BE2C (cell line): ENCODE data around the gene SINHCAF.
A peak's percentile ranks its signal among the peaks of the same experiment; 100 is the strongest.

ENCODE experiments used
- DNase-seq: peaks from one replicate; pipeline ENCODE4 v3.0.0-alpha.2; 2020
- H3K27me3 ChIP-seq: fragments of 250-450 bp; sonication (Bioruptor Pico); 2 replicates; pipeline ENCODE4 v1.5.1; 2020; ENCODE audit warnings: mild to moderate bottlenecking
- H3K36me3 ChIP-seq: fragments of 250-450 bp; sonication (Bioruptor Pico); 2 replicates; pipeline ENCODE4 v1.5.1; 2020; ENCODE audit warnings: mild to moderate bottlenecking
- H3K4me1 ChIP-seq: fragments of 250-450 bp; sonication (Bioruptor Pico); 2 replicates; pipeline ENCODE4 v1.5.1; 2020
- H3K4me3 ChIP-seq: 2 replicates; pipeline ENCODE4 v1.5.1; 2011; ENCODE audit warnings: low read depth, low read length
- H3K9me3 ChIP-seq: fragments of 250-450 bp; sonication (Bioruptor Pico); 2 replicates; pipeline ENCODE4 v1.5.1; 2020
- TF ChIP-seq, protein P1 (sequence below): IDR thresholded peaks from 2 replicates; pipeline ENCODE4 v1.5.1; 2012; ENCODE audit warnings: mild to moderate bottlenecking, low read depth, low read length

SINHCAF gene

DNA sequence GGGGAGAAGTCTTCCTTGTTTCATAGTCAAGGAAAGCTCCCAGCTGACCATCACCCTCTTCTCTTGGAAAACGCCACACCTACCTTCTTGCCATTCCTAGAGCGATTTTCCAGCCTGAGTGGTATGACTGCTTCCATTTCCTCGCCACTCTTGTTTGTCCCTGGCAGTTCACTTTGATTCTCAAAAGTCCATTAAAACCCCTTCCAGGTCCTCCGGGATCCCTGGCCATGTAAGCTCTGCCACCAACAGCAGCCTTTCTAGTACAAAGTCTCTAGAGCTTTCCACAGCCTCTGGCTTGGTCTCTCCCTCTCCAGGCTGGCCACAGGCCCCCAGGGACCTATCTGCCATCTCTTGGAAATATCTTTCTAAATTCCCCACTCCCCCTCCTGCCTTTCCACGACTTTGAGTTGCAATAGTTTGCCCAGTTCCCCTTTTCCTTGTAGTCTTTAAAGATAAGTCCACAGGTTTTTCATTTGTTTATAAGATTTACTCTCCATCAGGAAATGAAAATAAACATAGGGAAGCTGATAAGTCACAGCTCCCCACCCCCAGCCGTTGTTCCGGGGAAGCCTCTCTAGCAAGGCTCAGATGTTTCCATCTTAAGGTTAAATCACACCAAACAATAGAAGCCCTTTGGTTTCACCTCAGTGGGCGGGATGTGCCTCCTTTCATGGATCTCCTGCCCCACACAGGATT lies 42.9 kb upstream of the SINHCAF start:
- no peaks in the 10 kb centered on the region for H3K4me1 ChIP-seq
- DNase-seq = peak; percentile 43
- no peak overlapping the region for H3K4me3 ChIP-seq
- no peaks in the 10 kb centered on the region for H3K36me3 ChIP-seq
- H3K9me3 ChIP-seq = no peaks in the 10 kb centered on the region
- H3K27me3 ChIP-seq = no peaks in the 10 kb centered on the region
- TF ChIP-seq, protein P1, sequence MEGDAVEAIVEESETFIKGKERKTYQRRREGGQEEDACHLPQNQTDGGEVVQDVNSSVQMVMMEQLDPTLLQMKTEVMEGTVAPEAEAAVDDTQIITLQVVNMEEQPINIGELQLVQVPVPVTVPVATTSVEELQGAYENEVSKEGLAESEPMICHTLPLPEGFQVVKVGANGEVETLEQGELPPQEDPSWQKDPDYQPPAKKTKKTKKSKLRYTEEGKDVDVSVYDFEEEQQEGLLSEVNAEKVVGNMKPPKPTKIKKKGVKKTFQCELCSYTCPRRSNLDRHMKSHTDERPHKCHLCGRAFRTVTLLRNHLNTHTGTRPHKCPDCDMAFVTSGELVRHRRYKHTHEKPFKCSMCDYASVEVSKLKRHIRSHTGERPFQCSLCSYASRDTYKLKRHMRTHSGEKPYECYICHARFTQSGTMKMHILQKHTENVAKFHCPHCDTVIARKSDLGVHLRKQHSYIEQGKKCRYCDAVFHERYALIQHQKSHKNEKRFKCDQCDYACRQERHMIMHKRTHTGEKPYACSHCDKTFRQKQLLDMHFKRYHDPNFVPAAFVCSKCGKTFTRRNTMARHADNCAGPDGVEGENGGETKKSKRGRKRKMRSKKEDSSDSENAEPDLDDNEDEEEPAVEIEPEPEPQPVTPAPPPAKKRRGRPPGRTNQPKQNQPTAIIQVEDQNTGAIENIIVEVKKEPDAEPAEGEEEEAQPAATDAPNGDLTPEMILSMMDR = no peak

DNA sequence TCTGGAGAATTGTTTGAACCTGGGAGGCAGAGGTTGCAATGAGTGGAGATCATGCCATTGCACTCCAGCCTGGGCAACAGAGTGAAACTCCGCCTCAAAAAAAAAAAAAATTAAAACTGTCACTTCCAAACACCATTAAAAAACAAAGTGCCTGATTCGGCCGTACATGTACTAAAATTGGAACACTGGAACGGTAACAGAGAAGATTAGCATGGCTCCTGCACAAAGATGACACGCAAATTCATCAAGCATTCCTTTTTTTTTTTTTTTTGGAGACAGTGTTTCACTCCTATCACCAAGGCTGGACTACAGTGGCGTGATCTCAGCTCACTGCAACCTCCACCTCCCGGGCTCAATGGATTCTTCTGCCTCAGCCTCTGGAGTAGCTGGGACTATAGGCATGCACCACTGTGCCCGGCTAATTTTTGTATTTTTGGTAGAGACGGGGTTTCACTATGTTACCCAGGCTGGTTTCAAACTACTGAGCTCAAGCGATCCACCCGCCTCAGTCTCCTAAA lies 40.2 kb upstream of the SINHCAF start:
- no peaks in the 10 kb centered on the region for H3K27me3 ChIP-seq
- H3K4me1 ChIP-seq = no peaks in the 10 kb centered on the region
- no peak overlapping the region for H3K4me3 ChIP-seq
- no peaks in the 10 kb centered on the region for H3K9me3 ChIP-seq
- TF ChIP-seq, protein P1 = no peak
- H3K36me3 ChIP-seq = no peaks in the 10 kb centered on the region
- no peak for DNase-seq

DNA sequence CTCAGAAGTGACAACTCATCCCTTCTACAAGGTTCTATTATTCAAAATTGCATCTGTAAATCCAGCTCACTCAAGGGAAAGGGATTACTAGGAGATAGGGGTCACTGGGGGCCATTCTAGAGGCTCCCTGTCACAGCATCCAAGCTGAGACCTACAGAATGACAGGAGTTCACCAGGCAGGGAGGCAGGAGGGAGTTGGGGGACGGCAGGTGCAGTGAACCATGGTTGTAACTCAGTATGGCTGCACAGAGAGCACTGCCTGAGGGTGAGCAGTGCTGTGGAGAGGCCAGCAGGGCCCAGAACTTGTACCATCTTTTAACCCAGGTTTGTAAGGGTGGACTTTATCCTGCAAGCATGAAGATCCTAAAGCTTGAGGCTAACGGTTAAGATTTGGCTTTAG lies 37.9 kb upstream of the SINHCAF start:
- TF ChIP-seq, protein P1 = no peak
- no peak overlapping the region for H3K4me3 ChIP-seq
- H3K4me1 ChIP-seq = no peaks in the 10 kb centered on the region
- no peaks in the 10 kb centered on the region for H3K27me3 ChIP-seq
- H3K36me3 ChIP-seq = no peaks in the 10 kb centered on the region
- DNase-seq = no peak
- no peaks in the 10 kb centered on the region for H3K9me3 ChIP-seq

DNA sequence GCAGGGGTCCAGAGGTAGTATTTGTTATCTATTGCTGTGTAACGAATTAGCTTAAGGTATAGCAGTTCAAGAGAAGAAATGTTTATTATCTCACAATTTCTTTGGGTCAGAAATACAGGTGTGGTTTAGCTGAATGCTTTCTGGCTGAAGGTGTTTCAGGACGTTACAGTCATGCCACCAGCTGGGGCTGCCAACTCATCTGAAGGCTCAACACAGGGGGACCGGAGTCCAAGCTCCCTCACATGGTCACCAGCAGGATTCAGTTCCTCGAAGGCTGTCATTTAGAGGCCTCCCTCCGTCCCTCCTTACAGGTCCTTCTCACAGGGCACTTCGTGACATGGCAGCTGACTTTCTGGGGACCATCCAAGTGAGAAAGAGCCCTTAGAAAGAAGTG lies 37.5 kb upstream of the SINHCAF start:
- no peaks in the 10 kb centered on the region for H3K36me3 ChIP-seq
- H3K4me1 ChIP-seq = no peaks in the 10 kb centered on the region
- no peak for DNase-seq
- H3K27me3 ChIP-seq = no peaks in the 10 kb centered on the region
- H3K9me3 ChIP-seq = no peaks in the 10 kb centered on the region
- no peak overlapping the region for H3K4me3 ChIP-seq
- TF ChIP-seq, protein P1 = no peak

DNA sequence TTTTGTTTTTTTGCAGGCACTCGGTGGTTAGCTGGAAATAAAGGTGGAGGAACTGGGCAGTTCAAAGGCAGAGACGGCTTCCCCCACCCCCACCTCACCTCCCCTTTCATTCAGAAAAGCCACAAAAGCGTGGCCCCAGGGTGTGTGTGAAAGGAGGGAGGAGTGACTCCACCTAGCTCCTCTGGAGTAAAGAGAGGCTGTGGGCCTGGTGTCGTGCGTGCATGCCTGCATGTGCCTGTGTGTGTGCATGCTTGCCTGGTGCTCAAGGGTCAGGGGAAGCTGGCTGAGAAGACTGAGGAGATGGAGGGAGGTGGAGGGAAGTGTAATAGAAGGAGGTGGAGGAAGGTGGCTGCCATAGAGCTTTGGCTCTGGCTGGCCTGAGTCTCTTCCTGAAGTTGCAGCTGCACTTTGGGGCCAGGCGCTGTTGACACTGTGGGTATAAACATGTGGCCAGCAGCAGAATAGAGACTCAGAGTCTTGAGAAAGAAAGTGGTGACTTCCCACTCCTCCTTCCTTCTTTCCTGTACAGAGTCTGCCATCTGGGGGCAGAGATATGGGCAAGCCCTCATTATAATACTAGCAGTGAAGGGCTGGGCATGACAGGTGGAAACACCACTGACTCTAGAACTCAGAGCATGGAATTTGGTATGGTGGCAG lies 36.9 kb upstream of the SINHCAF start:
- no peak for DNase-seq
- H3K36me3 ChIP-seq = no peaks in the 10 kb centered on the region
- no peaks in the 10 kb centered on the region for H3K27me3 ChIP-seq
- H3K4me1 ChIP-seq = no peaks in the 10 kb centered on the region
- TF ChIP-seq, protein P1 = no peak
- H3K9me3 ChIP-seq = no peaks in the 10 kb centered on the region
- H3K4me3 ChIP-seq = no peak overlapping the region
